GM19351 (cell line): Measurements from ENCODE around the gene CPED1.
A peak's percentile ranks its signal among the peaks of the same experiment; 100 is the strongest.
"Not testable (repeated sequence)": the region's sequence is repeated elsewhere in the genome, so short reads cannot be mapped to it uniquely, and the experiment has no call there.

ENCODE experiments used
- ATAC-seq: cut with Tn5 transposase; IDR thresholded peaks from one replicate; pipeline ENCODE4 v1.9.1; 2021; ENCODE audit warnings: mild to moderate bottlenecking, moderate library complexity; ENCODE audit not compliant: unreplicated experiment

The CPED1 gene

GRCh38 chr7:121017586-121017985 is 29.1 kb downstream of the CPED1 start:
- ATAC-seq, result no peak

- peak; percentile 44 for ATAC-seq
Measured at GRCh38 chr7:121019018-121019417, 30.5 kb downstream of the CPED1 start.

GRCh38 chr7:121020249-121020988 is 31.9 kb downstream of the CPED1 start:
- no peak for ATAC-seq

- ATAC-seq, result no peak
Measured at GRCh38 chr7:121020989-121021969, 32.8 kb downstream of the CPED1 start.

- no peak for ATAC-seq
Measured at GRCh38 chr7:121023194-121023593, 34.7 kb downstream of the CPED1 start.

- ATAC-seq, result peak; percentile 42
Measured at GRCh38 chr7:121023683-121024511, 35.4 kb downstream of the CPED1 start.

GRCh38 chr7:121024611-121025010 is 36.1 kb downstream of the CPED1 start:
- ATAC-seq, result no peak

- no peak for ATAC-seq
Measured at GRCh38 chr7:121026159-121026558, 37.6 kb downstream of the CPED1 start.

- no peak for ATAC-seq
Measured at GRCh38 chr7:121026577-121027111, 38.1 kb downstream of the CPED1 start.

- no peak for ATAC-seq
Measured at GRCh38 chr7:121027761-121028669, 39.5 kb downstream of the CPED1 start.

GRCh38 chr7:121029302-121029701 is 40.8 kb downstream of the CPED1 start:
- ATAC-seq, result no peak

GRCh38 chr7:121030308-121030707 is 41.8 kb downstream of the CPED1 start:
- no peak for ATAC-seq

- no peak for ATAC-seq
Measured at GRCh38 chr7:121032645-121033460, 44.3 kb downstream of the CPED1 start.

GRCh38 chr7:121034929-121035328 is 46.4 kb downstream of the CPED1 start:
- ATAC-seq, result no peak

GRCh38 chr7:121036776-121037175 is 48.3 kb downstream of the CPED1 start:
- not testable (repeated sequence) for ATAC-seq

GRCh38 chr7:121037329-121037728 is 48.8 kb downstream of the CPED1 start:
- not testable (repeated sequence) for ATAC-seq

GRCh38 chr7:121037957-121038716 is 49.6 kb downstream of the CPED1 start:
- ATAC-seq, result no peak
